ENCODE measurements around the gene ZCCHC3. TPM values are rescaled to one million over a fixed set of nuclear protein-coding genes. Genes with fewer than 3 reads are reported as not detected.

ZCCHC3 gene
- total RNA-seq: 11.4 and 17.1 TPM in 2 replicates

GRCh38 chr20:297098-297924, at the start of gene ZCCHC3:
TSS of gene ZCCHC3 (plus strand) at chr20:297570. CDS start at chr20:297587, 17 bp downstream.

DNA sequence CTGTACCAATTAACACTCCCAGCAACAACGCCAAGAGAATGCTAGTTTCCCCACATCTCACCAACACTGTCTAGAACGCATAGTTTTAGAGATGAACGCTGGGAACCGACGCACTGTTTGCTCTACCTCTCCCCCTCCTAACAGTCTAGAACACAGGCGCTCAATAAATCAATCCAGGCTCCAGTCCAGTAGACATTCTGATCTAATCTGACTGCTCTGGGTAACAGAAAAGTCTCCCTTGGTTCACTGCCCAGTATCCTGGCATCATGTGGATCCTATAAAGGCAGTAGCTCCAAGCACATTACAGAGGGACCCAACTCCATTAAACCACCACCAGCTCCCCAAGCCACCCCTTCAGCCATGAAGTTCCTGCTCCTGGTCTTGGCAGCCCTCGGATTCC, 40.0 kb upstream of the ZCCHC3 start, which contains the start of gene DEFB132:
Gene DEFB132 (plus strand): TSS at position 306 of the 400 bp plus-strand sequence. CDS start 55 bp downstream, at position 361.

GRCh38 chr20:290084-290831, 7.1 kb upstream of the ZCCHC3 start, which contains the start of gene C20orf96:
TSS of gene C20orf96 (minus strand) at chr20:290750. CDS start at chr20:290610, 140 bp downstream.

DNA sequence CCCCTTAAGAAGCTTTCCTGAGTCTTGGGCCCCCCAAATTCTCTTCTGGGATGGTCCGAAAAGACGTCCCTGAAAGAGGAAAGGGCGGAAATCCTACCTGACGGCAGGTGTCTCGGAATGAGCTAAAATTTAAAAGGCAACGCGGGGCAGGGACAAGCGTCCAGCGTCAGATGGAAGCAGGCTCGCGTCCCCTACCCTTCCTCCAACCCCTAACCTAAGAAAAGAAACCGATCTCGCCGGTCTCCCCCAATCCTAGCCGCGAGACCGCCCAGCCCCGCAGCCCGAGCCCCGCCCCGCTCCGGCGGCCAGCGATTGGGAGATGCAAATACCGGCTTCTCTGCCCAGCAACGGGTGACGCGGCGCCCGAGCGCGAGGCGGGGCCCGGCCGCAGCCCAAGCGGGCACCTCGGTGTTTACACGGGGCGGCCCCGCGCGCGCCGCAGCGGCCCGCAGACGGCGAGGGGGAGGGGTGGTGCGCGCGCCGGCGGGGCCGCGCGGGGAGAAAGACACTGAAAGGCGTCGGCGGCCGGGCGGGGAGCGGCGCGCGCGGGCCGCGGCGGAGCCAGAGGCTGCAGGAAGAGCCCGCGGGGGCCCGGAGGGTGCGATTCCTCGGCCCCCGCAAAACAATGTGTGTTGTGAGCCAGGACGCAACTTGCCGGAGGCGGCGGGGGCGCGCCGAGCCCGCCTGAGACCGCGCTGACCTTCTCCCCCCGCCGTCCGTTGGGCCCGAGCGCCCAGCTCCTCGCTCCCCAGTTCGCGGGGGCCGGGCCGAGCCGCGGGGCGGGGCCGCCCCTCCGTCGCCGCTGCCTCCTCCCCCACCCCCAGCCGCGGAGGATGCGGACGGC, 27.9 kb downstream of the ZCCHC3 start, which contains the start of gene SOX12:
Gene SOX12 (plus strand): TSS at position 508 of the 844 bp plus-strand sequence. CDS start 373 bp downstream, outside the sequence.

DNA sequence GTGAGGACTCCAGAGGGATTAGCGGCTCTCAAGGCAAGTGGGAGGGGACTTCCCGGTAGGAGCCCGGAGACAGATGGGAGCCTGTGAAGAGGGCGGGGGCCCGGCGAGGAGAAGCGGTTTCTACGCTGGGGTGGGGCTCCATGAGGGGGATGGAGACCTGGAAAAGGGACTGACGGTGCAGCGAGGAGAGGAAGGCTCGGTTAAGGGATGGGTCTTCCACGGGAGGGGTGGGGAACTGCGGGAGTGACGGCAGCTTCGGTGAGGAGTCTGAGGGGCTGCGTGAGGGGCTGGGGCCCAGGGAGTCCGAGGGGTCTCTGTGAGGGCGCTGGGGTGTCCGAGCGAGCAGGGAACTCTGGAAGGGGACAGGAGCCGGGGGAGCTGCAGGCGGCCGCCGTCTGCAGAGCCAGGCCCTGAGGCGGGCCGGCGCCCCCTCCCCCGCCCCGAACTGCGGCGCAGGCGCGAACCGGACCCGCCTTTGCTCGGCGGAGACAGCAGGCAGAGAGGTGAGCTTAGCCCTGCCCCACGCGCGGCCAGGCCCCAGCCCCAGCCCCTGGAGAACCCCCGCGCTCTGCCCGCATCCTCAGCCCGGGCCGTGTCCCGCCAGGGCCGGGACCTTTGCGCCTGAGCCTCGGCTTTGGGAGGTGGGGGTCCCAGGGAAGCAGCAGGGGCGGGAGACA, 49.4 kb downstream of the ZCCHC3 start, which contains the start of gene NRSN2:
Gene NRSN2 (plus strand): TSS at position 472 of the 677 bp plus-strand sequence. CDS start 2,533 bp downstream, outside the sequence.

Other genes starting within 250 kb of the ZCCHC3 start
- gene DEFB125, start 209.9 kb upstream of the ZCCHC3 start, total RNA-seq: not detected in 2 replicates
- gene DEFB126, start 155.0 kb upstream of the ZCCHC3 start, total RNA-seq: not detected in 2 replicates
- not detected in 2 replicates for gene DEFB127, start 140.1 kb upstream of the ZCCHC3 start, total RNA-seq
- not detected in 2 replicates for gene DEFB128, start 107.9 kb upstream of the ZCCHC3 start, total RNA-seq
- gene DEFB129, start 70.3 kb upstream of the ZCCHC3 start, total RNA-seq: not detected in 2 replicates
- not detected in 2 replicates for gene DEFB132, start 39.8 kb upstream of the ZCCHC3 start, total RNA-seq
- 2.3 and 6.0 TPM in 2 replicates for gene C20orf96, start 6.8 kb upstream of the ZCCHC3 start, total RNA-seq
- 11.2 and 23.3 TPM in 2 replicates for gene SOX12, start 28.0 kb downstream of the ZCCHC3 start, total RNA-seq
- gene NRSN2, start 49.5 kb downstream of the ZCCHC3 start, total RNA-seq: 106 and 114 TPM in 2 replicates
- 133 and 137 TPM in 2 replicates for gene TRIB3, start 83.2 kb downstream of the ZCCHC3 start, total RNA-seq
- gene RBCK1, start 110.7 kb downstream of the ZCCHC3 start, total RNA-seq: 138 and 152 TPM in 2 replicates
- gene TBC1D20, start 165.0 kb downstream of the ZCCHC3 start, total RNA-seq: 25.1 and 27.0 TPM in 2 replicates
- gene CSNK2A1, start 246.2 kb downstream of the ZCCHC3 start, total RNA-seq: 84.7 and 85.9 TPM in 2 replicates